Body of pancreas (tissue), 4 donors: ENCODE data around the gene LCT. TPM values are rescaled to one million over a fixed set of nuclear protein-coding genes. Genes with fewer than 3 reads are reported as not detected.

Experiments used
- ATAC-seq: fragments of 150-250 bp; one replicate; pipeline ENCODE4 v1.9.1; 2016
- DNase-seq, 4 donors: peaks; one replicate each; pipeline ENCODE4 v3.0.0-alpha.2; 2019
- H3K27ac ChIP-seq, 4 donors: fragments of 200-600 bp; sonication (generic); 1 replicate in 3 of 4; 2 replicates in 1 of 4; pipeline versions ENCODE4 v1.5.1 to v1.6.1; 2016 to 2019; ENCODE audit warnings: mild to moderate bottlenecking in 1 of 4, mixed read lengths in 1 of 4, moderate library complexity in 1 of 4
- H3K27me3 ChIP-seq, 2 donors: fragments of 200-600 bp; sonication (generic); one replicate each; pipeline ENCODE4 v1.6.0; 2016; ENCODE audit warnings: mild to moderate bottlenecking in 1 of 2
- H3K36me3 ChIP-seq, 2 donors: fragments of 200-600 bp; sonication (generic); replicated peaks in 1 of 2; 2 replicates each; pipeline ENCODE4 v1.5.1; 2016; ENCODE audit warnings: low read depth in 2 of 2; ENCODE audit not compliant: insufficient read depth in 1 of 2
- H3K4me1 ChIP-seq: fragments of 200-600 bp; sonication (generic); one replicate; pipeline ENCODE4 v1.6.0; 2016
- H3K4me3 ChIP-seq, 2 donors: fragments of 200-600 bp; sonication (generic); 1 replicate in 1 of 2; 2 replicates in 1 of 2; pipeline ENCODE4 v1.5.1; 2016 to 2019
- H3K9me3 ChIP-seq, 3 donors: fragments of 200-600 bp; sonication (generic); 1 replicate in 2 of 3; 2 replicates in 1 of 3; pipeline ENCODE4 v1.5.1; 2016
- POLR2A ChIP-seq, 3 donors: fragments of 450-650 bp; IDR thresholded peaks; one replicate each; pipeline ENCODE4 v1.6.1; 2016; ENCODE audit warnings: antibody characterized with exemption in 3 of 3, mild to moderate bottlenecking in 2 of 3
- WGBS, 2 donors: methylation state at CpG; one replicate each; pipeline ENCODE4 v1.1.5; 2017; 5-methylcytosine and 5-hydroxymethylcytosine counted together
- intact Hi-C: fragments of 100-400 bp; cut with DNase I; formaldehyde crosslinking; loops from one replicate; pipeline ENCODE4 v1.15.1; 2023
- total RNA-seq, 2 donors: library from RNA; depleted of rRNA; stranded (reverse); fragments of >200 nt; gene quantifications; one replicate each; pipeline ENCODE4 v1.1.0, GENCODE V29; 2016
- TF ChIP-seq, protein P1 (sequence below), 7 experiments: fragments of 450-650 bp in 4 of 7; fragments of 200-600 bp in 3 of 7; sonication (generic) in 3 of 7; IDR thresholded peaks; one replicate each; pipeline ENCODE4 v1.5.1; 2016 to 2019; ENCODE audit warnings: antibody characterized with exemption in 7 of 7

LCT gene
- total RNA-seq, 2 donors from 2014 or later = not detected

DNA sequence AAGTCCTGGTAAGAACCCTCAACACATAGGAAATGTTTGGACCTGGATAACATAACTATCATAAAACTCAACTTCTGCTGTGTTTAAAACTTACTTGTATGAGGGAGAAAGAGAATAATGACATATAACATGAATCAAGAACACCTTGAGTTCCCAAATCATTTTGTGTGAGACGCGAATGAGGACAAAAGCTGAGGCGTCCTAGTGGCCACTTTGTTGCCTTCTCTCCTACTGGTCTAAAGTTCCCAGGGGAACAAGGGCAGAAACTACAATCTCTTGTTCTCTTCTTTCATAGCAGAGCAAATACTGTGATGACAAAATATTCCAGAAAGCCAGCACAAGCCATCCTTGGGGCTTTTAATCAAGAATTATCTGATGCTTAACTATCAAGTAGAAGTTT is 8.3 kb upstream of the LCT start:
- ATAC-seq (no peak), DNase-seq (no peak)
- 91 to 93% methylated on average over 3 of the region's 3 CpGs for WGBS, 2 donors
- TF ChIP-seq, protein P1, sequence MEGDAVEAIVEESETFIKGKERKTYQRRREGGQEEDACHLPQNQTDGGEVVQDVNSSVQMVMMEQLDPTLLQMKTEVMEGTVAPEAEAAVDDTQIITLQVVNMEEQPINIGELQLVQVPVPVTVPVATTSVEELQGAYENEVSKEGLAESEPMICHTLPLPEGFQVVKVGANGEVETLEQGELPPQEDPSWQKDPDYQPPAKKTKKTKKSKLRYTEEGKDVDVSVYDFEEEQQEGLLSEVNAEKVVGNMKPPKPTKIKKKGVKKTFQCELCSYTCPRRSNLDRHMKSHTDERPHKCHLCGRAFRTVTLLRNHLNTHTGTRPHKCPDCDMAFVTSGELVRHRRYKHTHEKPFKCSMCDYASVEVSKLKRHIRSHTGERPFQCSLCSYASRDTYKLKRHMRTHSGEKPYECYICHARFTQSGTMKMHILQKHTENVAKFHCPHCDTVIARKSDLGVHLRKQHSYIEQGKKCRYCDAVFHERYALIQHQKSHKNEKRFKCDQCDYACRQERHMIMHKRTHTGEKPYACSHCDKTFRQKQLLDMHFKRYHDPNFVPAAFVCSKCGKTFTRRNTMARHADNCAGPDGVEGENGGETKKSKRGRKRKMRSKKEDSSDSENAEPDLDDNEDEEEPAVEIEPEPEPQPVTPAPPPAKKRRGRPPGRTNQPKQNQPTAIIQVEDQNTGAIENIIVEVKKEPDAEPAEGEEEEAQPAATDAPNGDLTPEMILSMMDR (IDR thresholded peaks at IDR 0.05) = no peak
- TF ChIP-seq POLR2A (IDR thresholded peaks at IDR 0.05) = no peak
- no peaks in the 10 kb centered on the region for H3K9me3 ChIP-seq
- no peak overlapping the region for H3K4me3 ChIP-seq
- H3K4me1 ChIP-seq = no peaks in the 10 kb centered on the region
- peaks cover 0 to 1% of the 10 kb centered on the region in 2 donors for H3K36me3 ChIP-seq
- H3K27ac ChIP-seq = no peak overlapping the region
- H3K27me3 ChIP-seq = no peaks in the 10 kb centered on the region
- intact Hi-C loops = no loop called here

DNA sequence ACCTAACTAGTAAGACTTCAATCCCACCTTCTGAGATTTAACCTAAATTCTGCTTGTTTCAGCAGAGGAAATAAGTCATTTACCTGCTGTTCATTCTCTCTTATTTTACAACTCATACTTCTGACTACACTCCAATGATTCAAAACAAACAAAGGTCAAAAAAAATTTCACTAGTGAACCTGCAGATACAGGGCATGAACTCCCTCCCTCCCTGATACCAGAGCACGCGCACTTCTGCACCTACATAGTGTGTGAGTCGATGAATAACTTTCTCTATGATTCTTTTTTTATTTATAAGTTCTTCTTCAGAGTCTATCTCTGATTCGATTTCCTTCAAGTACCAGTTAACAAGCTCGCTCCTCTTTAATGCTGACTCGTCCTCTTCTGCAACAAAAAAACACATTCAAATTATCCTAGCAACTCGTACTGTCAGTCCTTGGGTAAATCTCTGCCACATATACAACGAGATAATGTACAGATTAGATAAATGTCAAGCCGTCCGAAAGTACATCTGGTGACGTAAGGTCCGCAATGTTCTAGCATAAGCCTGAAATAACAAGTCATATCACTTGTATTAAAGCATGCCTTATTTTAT is 7.4 kb upstream of the LCT start:
- ATAC-seq (no peak), DNase-seq (no peak)
- H3K27me3 ChIP-seq = no peaks in the 10 kb centered on the region
- H3K4me3 ChIP-seq = no peak overlapping the region
- intact Hi-C loops = no loop called here
- no peak for TF ChIP-seq POLR2A (IDR thresholded peaks at IDR 0.05)
- TF ChIP-seq, protein P1 (IDR thresholded peaks at IDR 0.05) = no peak
- H3K4me1 ChIP-seq = no peaks in the 10 kb centered on the region
- no peak overlapping the region for H3K27ac ChIP-seq
- no peaks in the 10 kb centered on the region for H3K9me3 ChIP-seq
- WGBS, 2 donors = 79 to 83% methylated on average over 12 of the region's 12 CpGs
- peaks cover 0 to 1% of the 10 kb centered on the region in 2 donors for H3K36me3 ChIP-seq

DNA sequence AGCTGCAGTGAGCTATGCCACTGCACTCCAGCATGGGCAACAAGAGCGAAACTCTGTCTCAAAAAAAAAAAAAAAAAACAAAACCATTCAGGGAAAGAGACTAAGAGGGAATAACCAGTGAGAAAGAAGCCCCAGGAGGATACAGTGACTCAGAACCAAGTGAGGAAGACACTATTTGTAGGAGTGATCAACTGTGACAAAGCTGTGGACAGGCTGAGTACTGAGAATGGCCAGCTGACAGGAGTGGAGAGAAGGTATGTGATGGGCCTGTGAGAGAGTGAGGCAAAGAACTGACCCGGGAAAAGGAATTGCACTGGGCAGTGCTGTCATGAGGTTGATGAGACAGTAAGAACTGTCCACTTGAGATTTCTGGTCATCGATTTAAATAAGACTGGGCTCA is 6.7 kb upstream of the LCT start:
- no peak overlapping the region for H3K4me3 ChIP-seq
- peaks cover 0 to 1% of the 10 kb centered on the region in 2 donors for H3K36me3 ChIP-seq
- DNase-seq (no peak), ATAC-seq (no peak)
- TF ChIP-seq POLR2A (IDR thresholded peaks at IDR 0.05) = no peak
- TF ChIP-seq, protein P1 (IDR thresholded peaks at IDR 0.05) = no peak
- H3K27ac ChIP-seq = no peak overlapping the region
- no peaks in the 10 kb centered on the region for H3K9me3 ChIP-seq
- H3K4me1 ChIP-seq = no peaks in the 10 kb centered on the region
- WGBS, 2 donors = 88 to 94% methylated on average over 3 of the region's 3 CpGs
- intact Hi-C loops = no loop called here
- H3K27me3 ChIP-seq = no peaks in the 10 kb centered on the region

DNA sequence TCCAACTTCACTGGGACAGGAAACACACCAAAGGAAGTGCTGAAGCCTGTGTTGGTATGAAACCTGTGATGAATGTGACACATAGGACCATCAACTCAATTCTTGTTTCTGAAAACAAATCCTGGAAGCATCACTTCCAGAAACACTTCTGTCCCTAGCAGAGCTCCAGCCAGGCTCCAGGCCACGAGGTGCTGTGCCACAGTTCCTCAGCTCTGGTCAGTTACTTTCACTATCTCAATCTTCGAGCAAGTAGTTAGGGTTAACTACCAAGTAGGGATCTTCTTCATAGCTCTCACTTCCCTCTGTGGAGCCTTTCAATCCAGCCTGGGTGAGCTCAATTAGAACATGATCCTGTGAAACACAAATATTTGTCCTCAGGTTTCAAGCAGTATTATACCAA is 3.6 kb upstream of the LCT start:
- no peak for TF ChIP-seq POLR2A (IDR thresholded peaks at IDR 0.05)
- TF ChIP-seq, protein P1 (IDR thresholded peaks at IDR 0.05) = no peak
- intact Hi-C loops = no loop called here
- Histone ChIP-seq H3K27me3 (no peaks in the 10 kb centered on the region), H3K4me3 (no peak overlapping the region), H3K9me3 (no peaks in the 10 kb centered on the region), H3K36me3 (peaks cover 0 to 1% of the 10 kb centered on the region in 2 donors), H3K4me1 (no peaks in the 10 kb centered on the region), H3K27ac (no peak overlapping the region)
- DNase-seq (no peak), ATAC-seq (peak; percentile 12)
- WGBS, 2 donors = 72 to 73% methylated on average over 2 of the region's 2 CpGs

DNA sequence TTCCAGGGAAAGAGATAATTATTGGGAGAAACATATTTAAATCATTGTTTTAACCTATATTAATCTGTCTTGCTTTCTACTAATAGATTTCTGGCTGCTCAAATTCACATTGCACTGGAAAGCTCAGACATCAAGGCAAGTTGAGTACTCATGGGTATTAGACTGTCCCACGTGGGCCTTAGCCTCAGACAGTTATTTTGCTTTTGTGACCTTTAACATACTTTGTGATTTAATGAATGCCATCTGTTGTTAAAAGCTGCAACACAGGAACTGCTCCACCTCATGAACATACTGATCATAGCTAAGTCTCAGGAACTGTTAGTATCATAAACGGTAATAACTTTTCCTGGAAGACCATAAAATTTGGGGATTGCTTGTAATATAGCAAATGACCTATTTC is 2.7 kb upstream of the LCT start:
- 57 to 73% methylated on average over 2 of the region's 2 CpGs for WGBS, 2 donors
- H3K4me3 ChIP-seq = no peak overlapping the region
- H3K4me1 ChIP-seq = no peaks in the 10 kb centered on the region
- H3K27ac ChIP-seq = no peak overlapping the region
- H3K27me3 ChIP-seq = no peaks in the 10 kb centered on the region
- TF ChIP-seq, protein P1 (IDR thresholded peaks at IDR 0.05) = no peak
- TF ChIP-seq POLR2A (IDR thresholded peaks at IDR 0.05) = no peak
- ATAC-seq (no peak), DNase-seq (no peak)
- intact Hi-C loops = no loop called here
- no peaks in the 10 kb centered on the region for H3K9me3 ChIP-seq
- peaks cover 0 to 1% of the 10 kb centered on the region in 2 donors for H3K36me3 ChIP-seq
